Panc1 (cell line): ENCODE data around the gene GBA2. TPM values are rescaled to one million over a fixed set of nuclear protein-coding genes. Genes with fewer than 3 reads are reported as not detected.

Source experiments
- ATAC-seq: fragments of 200-7000 bp; cut with Tn5 transposase; 2 replicates; pipeline ENCODE4 v1.9.1; 2020; ENCODE audit warnings: mild to moderate bottlenecking, moderate library complexity
- BruUV-seq: library from RNA; stranded (reverse); fragments of 400-500 nt; replicated peaks from 2 replicates; lab custom pipeline; 2021; lab: Mats Ljungman, UMichigan
- CTCF ChIA-PET: fragments of 300-600 bp; sonication (Branson Sonifier 250); formaldehyde crosslinking; loops from one replicate; lab custom pipeline; 2022; ENCODE audit warnings: antibody characterized with exemption; lab: Charles Lee
- POLR2A ChIA-PET: fragments of 300-600 bp; sonication (Branson Sonifier 250); formaldehyde crosslinking; loops from one replicate; lab custom pipeline; 2022; ENCODE audit warnings: antibody characterized with exemption; lab: Charles Lee
- DNase-seq: peaks from one replicate; pipeline ENCODE4 v3.0.0-alpha.2; 2010; ENCODE audit warnings: low read depth, low spot score
- H3K27ac ChIP-seq: 2 replicates; pipeline ENCODE4 v1.5.1; 2011; ENCODE audit warnings: mild to moderate bottlenecking, low read length, inconsistent platforms
- H3K27me3 ChIP-seq: fragments of 200-500 bp; sonication (Bioruptor generic); 2 replicates; pipeline ENCODE4 v1.6.0; 2014; ENCODE audit warnings: low read length, inconsistent platforms; ENCODE audit not compliant: control insufficient read depth, insufficient read depth
- H3K36me3 ChIP-seq: fragments of 200-500 bp; sonication (Bioruptor generic); 2 replicates; pipeline ENCODE4 v1.5.1; 2014; ENCODE audit warnings: inconsistent platforms, mild to moderate bottlenecking, low read length, moderate library complexity; ENCODE audit not compliant: control insufficient read depth, insufficient read depth
- H3K4me1 ChIP-seq: 2 replicates; pipeline ENCODE4 v1.5.1; 2011; ENCODE audit warnings: inconsistent platforms, mild to moderate bottlenecking, low read length, moderate library complexity; ENCODE audit not compliant: control insufficient read depth, insufficient read depth
- H3K4me3 ChIP-seq, 2 experiments: 2 replicates each; pipeline ENCODE4 v1.5.1; 2011 to 2012; ENCODE audit warnings: low read depth in 2 of 2, low read length in 2 of 2, mild to moderate bottlenecking in 2 of 2, inconsistent platforms in 1 of 2, moderate library complexity in 1 of 2
- H3K9me3 ChIP-seq: fragments of 200-500 bp; sonication (Bioruptor generic); 2 replicates; pipeline ENCODE4 v1.5.1; 2014; ENCODE audit warnings: low read depth, mild to moderate bottlenecking, inconsistent platforms, low read length, moderate library complexity; ENCODE audit not compliant: control insufficient read depth, insufficient read depth
- POLR2AphosphoS5 ChIP-seq: IDR thresholded peaks from 2 replicates; pipeline ENCODE4 v1.6.1; 2012; ENCODE audit warnings: mild to moderate bottlenecking, low read depth, low read length, moderate library complexity
- REST ChIP-seq, 2 experiments: IDR thresholded peaks; 2 replicates each; pipeline ENCODE4 v1.6.1; 2011 to 2012; ENCODE audit warnings: low read depth in 2 of 2, control low read depth in 1 of 2, low read length in 1 of 2, mild to moderate bottlenecking in 1 of 2, moderate library complexity in 1 of 2; ENCODE audit not compliant: insufficient read depth in 1 of 2
- SIN3A ChIP-seq: IDR thresholded peaks from 2 replicates; pipeline ENCODE4 v1.6.1; 2012; ENCODE audit warnings: low read depth, mild to moderate bottlenecking, low read length, moderate library complexity, borderline replicate concordance; ENCODE audit not compliant: insufficient read depth
- TCF7L2 ChIP-seq: IDR thresholded peaks from 2 replicates; pipeline ENCODE4 v1.6.1; 2011; ENCODE audit warnings: mild to moderate bottlenecking, low read depth, low read length, inconsistent platforms
- in situ Hi-C: cut with HindIII; loops from 2 replicates; pipeline ENCODE4 v1.10.0; 2016; ENCODE audit warnings: low sequenced_read_pairs, low pct_unique_long_range_greater_than_20kb
- intact Hi-C: fragments of 100-400 bp; cut with micrococcal nuclease; formaldehyde crosslinking; loops from one replicate; pipeline ENCODE4 v1.10.0; 2022; ENCODE audit not compliant: unreplicated experiment
- total RNA-seq: library from RNA; stranded (reverse); gene quantifications from one replicate; pipeline ENCODE4 v1.2.1, GENCODE V29; 2021; ENCODE audit not compliant: unreplicated experiment
- TF ChIP-seq, protein P1 (sequence below): fragments of 450-650 bp; IDR thresholded peaks from 2 replicates; pipeline ENCODE4 v1.5.1; 2017; ENCODE audit warnings: mild to moderate bottlenecking

GBA2 gene
- total RNA-seq, 1 experiment from 2014 or later, result 109 TPM

DNA sequence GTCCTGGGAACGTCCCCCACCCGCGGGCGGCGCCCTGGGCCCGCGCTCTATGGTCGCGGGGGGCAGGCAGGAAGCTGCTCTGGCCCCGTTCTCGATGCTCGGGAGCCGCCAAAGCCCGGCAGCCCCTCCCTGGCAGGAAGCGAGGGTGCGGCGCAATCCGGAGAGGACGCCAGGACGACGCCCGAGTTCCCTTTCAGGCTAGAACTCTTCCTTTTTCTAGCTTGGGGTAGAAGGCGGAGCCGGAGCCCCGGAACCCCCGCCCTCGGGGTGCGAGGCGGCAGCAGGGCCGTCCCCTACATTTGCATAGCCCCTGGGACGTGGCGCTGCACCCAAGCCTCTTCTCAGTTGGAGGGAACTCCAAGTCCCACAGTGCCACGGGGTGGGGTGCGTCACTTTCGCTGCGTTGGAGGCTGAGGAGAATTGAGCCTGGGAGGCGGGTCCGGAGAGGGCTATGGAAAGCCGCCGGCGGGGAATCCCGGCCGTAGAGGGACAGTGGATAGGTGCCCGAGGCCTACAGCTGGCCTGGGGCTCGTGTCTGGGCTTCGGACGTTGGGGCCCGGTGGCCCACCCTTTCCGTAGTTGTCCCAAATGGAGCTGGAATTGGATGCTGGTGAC, 16.7 kb downstream of the GBA2 start, which contains the start of the genes CREB3 and TLN1:
TSS of gene CREB3 (plus strand) at position 482 of the 615 bp plus-strand sequence. CDS start at position 589, 107 bp downstream.
TSS of gene TLN1 (minus strand) at position 11 of the 615 bp plus-strand sequence. CDS start 6,501 bp downstream, outside the sequence.
- intact Hi-C loops, result no loop called here
- ATAC-seq (peak; percentile 93), DNase-seq (peak; percentile 85)
- H3K27me3 ChIP-seq, result no peaks in the 10 kb centered on the region
- ChIA-PET CTCF (interaction anchor here (0.7 to 2.5 kb wide), 4 partner anchors 36 to 256 kb away, joined by 3 to 13 read pairs (median 4); no protein-coding TSS in a partner anchor), POLR2A (interaction anchor here (0.5 to 1.8 kb wide), 8 partner anchors 13 to 653 kb away, joined by 3 to 11 read pairs (median 6); partner anchors contain the start of genes ARHGEF39, CCDC107, FANCG and RMRP)
- H3K9me3 ChIP-seq, result no peaks in the 10 kb centered on the region
- in situ Hi-C loops, result no loop called here
- peaks cover 49% of the 10 kb centered on the region for H3K4me1 ChIP-seq
- BruUV-seq, result no TSS peak
- H3K36me3 ChIP-seq, result peaks cover 19% of the 10 kb centered on the region
- H3K4me3 ChIP-seq, result peak within 1 kb of the TSS; percentile 82 to 99
- TF ChIP-seq, protein P1, sequence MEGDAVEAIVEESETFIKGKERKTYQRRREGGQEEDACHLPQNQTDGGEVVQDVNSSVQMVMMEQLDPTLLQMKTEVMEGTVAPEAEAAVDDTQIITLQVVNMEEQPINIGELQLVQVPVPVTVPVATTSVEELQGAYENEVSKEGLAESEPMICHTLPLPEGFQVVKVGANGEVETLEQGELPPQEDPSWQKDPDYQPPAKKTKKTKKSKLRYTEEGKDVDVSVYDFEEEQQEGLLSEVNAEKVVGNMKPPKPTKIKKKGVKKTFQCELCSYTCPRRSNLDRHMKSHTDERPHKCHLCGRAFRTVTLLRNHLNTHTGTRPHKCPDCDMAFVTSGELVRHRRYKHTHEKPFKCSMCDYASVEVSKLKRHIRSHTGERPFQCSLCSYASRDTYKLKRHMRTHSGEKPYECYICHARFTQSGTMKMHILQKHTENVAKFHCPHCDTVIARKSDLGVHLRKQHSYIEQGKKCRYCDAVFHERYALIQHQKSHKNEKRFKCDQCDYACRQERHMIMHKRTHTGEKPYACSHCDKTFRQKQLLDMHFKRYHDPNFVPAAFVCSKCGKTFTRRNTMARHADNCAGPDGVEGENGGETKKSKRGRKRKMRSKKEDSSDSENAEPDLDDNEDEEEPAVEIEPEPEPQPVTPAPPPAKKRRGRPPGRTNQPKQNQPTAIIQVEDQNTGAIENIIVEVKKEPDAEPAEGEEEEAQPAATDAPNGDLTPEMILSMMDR, result no peak
- TF ChIP-seq SIN3A (no peak), POLR2AphosphoS5 (peak; percentile 88), TCF7L2 (peak; percentile 94), REST (IDR thresholded peaks at IDR 0.05; ENCODE audit: insufficient read depth in 1 of 2, low read depth in 2 of 2, low read length in 1 of 2) (no peak)
- H3K27ac ChIP-seq, result peak within 1 kb of the TSS; percentile 95

DNA sequence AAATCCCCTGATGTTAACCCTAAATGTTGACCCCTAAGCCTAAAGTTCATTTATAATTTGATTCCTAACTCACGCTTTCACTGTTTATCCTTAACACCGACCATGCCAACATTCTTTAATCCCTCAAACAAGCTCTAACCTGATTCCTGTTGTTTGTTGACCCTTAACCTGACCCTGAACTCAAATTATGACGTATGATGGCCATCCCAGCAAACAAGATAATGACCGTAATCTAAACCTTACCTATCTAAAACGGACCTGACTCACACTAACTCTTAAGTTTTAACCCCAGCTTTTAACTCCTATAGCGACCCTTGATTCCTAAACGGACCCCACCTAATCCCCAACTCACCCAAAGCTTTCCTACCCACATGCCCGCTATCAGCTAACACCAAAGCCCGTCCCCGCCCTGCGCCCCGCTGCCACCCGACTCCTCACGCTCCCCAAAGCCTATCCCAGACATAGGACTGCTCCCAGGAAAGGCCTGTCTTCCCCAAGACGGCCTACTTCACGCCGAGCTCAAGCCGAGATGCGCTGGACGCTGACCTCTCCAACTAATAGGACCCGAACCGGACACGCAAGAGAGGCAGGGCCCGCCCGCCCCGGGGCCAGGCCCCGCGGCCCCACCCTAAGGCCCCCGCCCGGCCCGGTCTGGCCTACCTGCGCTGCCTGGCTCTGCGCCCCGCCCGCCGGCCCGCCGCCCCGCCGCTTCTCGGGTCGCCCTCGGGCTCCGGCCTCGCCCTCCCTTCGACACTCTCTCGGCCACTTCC, 17.4 kb downstream of the GBA2 start:
- TF ChIP-seq, protein P1, result no peak
- TF ChIP-seq SIN3A (no peak), REST (IDR thresholded peaks at IDR 0.05; ENCODE audit: insufficient read depth in 1 of 2, low read depth in 2 of 2, low read length in 1 of 2) (no peak), TCF7L2 (no peak), POLR2AphosphoS5 (no peak)
- ATAC-seq (no peak), DNase-seq (no peak)
- in situ Hi-C loops (no loop called here), intact Hi-C loops (no loop called here)
- Histone ChIP-seq H3K27me3 (no peaks in the 10 kb centered on the region), H3K4me3 (peak overlapping the region; percentile 82 to 99), H3K4me1 (peaks cover 42% of the 10 kb centered on the region), H3K9me3 (no peaks in the 10 kb centered on the region), H3K36me3 (peaks cover 13% of the 10 kb centered on the region), H3K27ac (peak overlapping the region; percentile 95)
- TSS peak; percentile 86 for BruUV-seq
- ChIA-PET POLR2A (interaction anchor here (0.6 to 1.8 kb wide), 7 partner anchors 12 to 102 kb away, joined by 3 to 11 read pairs (median 7); partner anchors contain the start of genes ARHGEF39, CCDC107, RMRP and SPAG8), CTCF (interaction anchor here (0.6 to 3.0 kb wide), 7 partner anchors 35 to 255 kb away, joined by 3 to 13 read pairs (median 5); no protein-coding TSS in a partner anchor)
